ENCODE results near the gene UCN2. TPM values are rescaled to one million over a fixed set of nuclear protein-coding genes. Genes with fewer than 3 reads are reported as not detected.

Gene UCN2
- polyA plus RNA-seq, 2 of the 4 experiments (the other 2 are of a cell fraction): 4.0 to 15.9 TPM

GRCh38 chr3:48528754-48529153 lies 34.8 kb downstream of the UCN2 start:
- CTCF ChIA-PET: no interaction called here
- Histone ChIP-seq H3K27ac (no peak overlapping the region), H3K4me1 (no peaks in the 10 kb centered on the region), H3K9me3 (no peaks in the 10 kb centered on the region), H3K4me3 (no peak overlapping the region), H3K4me2 (no peak overlapping the region)
- 92% methylated on average over 3 of the region's 3 CpGs for WGBS (ENCODE audit: missing lambda C conversion rate)
- TF ChIP-seq HOXB5 (CRISPR knock-in tag; IDR thresholded peaks at IDR 0.05): no peak
- no peak for TF ChIP-seq JUN (IDR thresholded peaks at IDR 0.05)
- TF ChIP-seq JUNB (IDR thresholded peaks at IDR 0.05): no peak
- no peak for TF ChIP-seq BHLHE40 (IDR thresholded peaks at IDR 0.05; ENCODE audit: low read depth, low read length)
- no peak for TF ChIP-seq FOSL2 (IDR thresholded peaks at IDR 0.05)
- TF ChIP-seq FOSL2 (CRISPR knock-in tag; IDR thresholded peaks at IDR 0.05): no peak
- TF ChIP-seq, protein P1, sequence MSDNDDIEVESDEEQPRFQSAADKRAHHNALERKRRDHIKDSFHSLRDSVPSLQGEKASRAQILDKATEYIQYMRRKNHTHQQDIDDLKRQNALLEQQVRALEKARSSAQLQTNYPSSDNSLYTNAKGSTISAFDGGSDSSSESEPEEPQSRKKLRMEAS (IDR thresholded peaks at IDR 0.05): no peak
- no peak for TF ChIP-seq CHD2 (IDR thresholded peaks at IDR 0.05; ENCODE audit: low read length, partially characterized antibody)
- no peak for TF ChIP-seq FOXS1 (CRISPR knock-in tag; IDR thresholded peaks at IDR 0.05)
- no peak for TF ChIP-seq SMC3 (IDR thresholded peaks at IDR 0.05)
- no peak for TF ChIP-seq CBX8 (IDR thresholded peaks at IDR 0.05)
- no peak for TF ChIP-seq CBX2 (IDR thresholded peaks at IDR 0.05; ENCODE audit: borderline replicate concordance, low read depth)
- no peak for TF ChIP-seq PHF8 (IDR thresholded peaks at IDR 0.05; ENCODE audit: borderline replicate concordance, low read depth)
- TF ChIP-seq NPAS2 (CRISPR knock-in tag; IDR thresholded peaks at IDR 0.05; ENCODE audit: borderline replicate concordance): no peak
- TF ChIP-seq REST (IDR thresholded peaks at IDR 0.05): no peak
- no peak for TF ChIP-seq TFCP2L1 (CRISPR knock-in tag; IDR thresholded peaks at IDR 0.05)
- TF ChIP-seq RARB (CRISPR knock-in tag; IDR thresholded peaks at IDR 0.05): no peak
- FAIRE-seq (no peak), ATAC-seq (no peak), DNase-seq (ENCODE audit: low read depth in 1 of 2, low spot score in 1 of 2) (no peak)
- POLR2A ChIA-PET: no interaction called here

GRCh38 chr3:48528048-48528447 lies 35.5 kb downstream of the UCN2 start:
- DNase-seq (ENCODE audit: low read depth in 1 of 2, low spot score in 1 of 2) (no peak), FAIRE-seq (no peak), ATAC-seq (no peak)
- H3K4me3 ChIP-seq: no peak overlapping the region
- ChIA-PET POLR2A (no interaction called here), CTCF (interaction anchor here (1.2 kb wide), 1 partner anchor 55 kb away, joined by 3 read pairs; no protein-coding TSS in a partner anchor)
- H3K9me3 ChIP-seq: no peaks in the 10 kb centered on the region
- H3K4me2 ChIP-seq: no peak overlapping the region
- no peak for TF ChIP-seq HEYL (CRISPR knock-in tag; IDR thresholded peaks at IDR 0.05)
- TF ChIP-seq MAZ (IDR thresholded peaks at IDR 0.05; ENCODE audit: borderline replicate concordance, low read depth, low read length): no peak
- no peak for TF ChIP-seq PHF8 (IDR thresholded peaks at IDR 0.05; ENCODE audit: borderline replicate concordance, low read depth)
- no peak for TF ChIP-seq RCOR1 (IDR thresholded peaks at IDR 0.05; ENCODE audit: low read depth, low read length)
- TF ChIP-seq RFX5 (IDR thresholded peaks at IDR 0.05): no peak
- TF ChIP-seq HOXB13 (CRISPR knock-in tag; IDR thresholded peaks at IDR 0.05; ENCODE audit: low read depth): no peak
- TF ChIP-seq HOXA7 (CRISPR knock-in tag; IDR thresholded peaks at IDR 0.05): no peak
- no peak for TF ChIP-seq FOSB (CRISPR knock-in tag; IDR thresholded peaks at IDR 0.05)
- TF ChIP-seq, protein P2, sequence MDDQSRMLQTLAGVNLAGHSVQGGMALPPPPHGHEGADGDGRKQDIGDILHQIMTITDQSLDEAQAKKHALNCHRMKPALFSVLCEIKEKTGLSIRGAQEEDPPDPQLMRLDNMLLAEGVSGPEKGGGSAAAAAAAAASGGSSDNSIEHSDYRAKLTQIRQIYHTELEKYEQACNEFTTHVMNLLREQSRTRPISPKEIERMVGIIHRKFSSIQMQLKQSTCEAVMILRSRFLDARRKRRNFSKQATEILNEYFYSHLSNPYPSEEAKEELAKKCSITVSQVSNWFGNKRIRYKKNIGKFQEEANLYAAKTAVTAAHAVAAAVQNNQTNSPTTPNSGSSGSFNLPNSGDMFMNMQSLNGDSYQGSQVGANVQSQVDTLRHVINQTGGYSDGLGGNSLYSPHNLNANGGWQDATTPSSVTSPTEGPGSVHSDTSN (IDR thresholded peaks at IDR 0.05): no peak
- TF ChIP-seq HDAC2 (IDR thresholded peaks at IDR 0.05): no peak
- no peak for TF ChIP-seq CEBPB (IDR thresholded peaks at IDR 0.05)
- no peak for TF ChIP-seq SMC3 (IDR thresholded peaks at IDR 0.05)
- TF ChIP-seq TFCP2L1 (CRISPR knock-in tag; IDR thresholded peaks at IDR 0.05): no peak
- no peak for TF ChIP-seq ZSCAN20 (CRISPR knock-in tag; IDR thresholded peaks at IDR 0.05)
- TF ChIP-seq ZC3H11A (IDR thresholded peaks at IDR 0.05): no peak
- TF ChIP-seq CTCF (IDR thresholded peaks at IDR 0.05): no peak
- TF ChIP-seq NR3C1 (IDR thresholded peaks at IDR 0.05): no peak
- TF ChIP-seq EHF (CRISPR knock-in tag; IDR thresholded peaks at IDR 0.05): no peak
- TF ChIP-seq USF2 (IDR thresholded peaks at IDR 0.05): no peak
- 96% methylated on average over 9 of the region's 9 CpGs for WGBS (ENCODE audit: missing lambda C conversion rate)
- H3K27ac ChIP-seq: no peak overlapping the region
- H3K4me1 ChIP-seq: no peaks in the 10 kb centered on the region

Data from A549 (cell line).